Liver (tissue), 9 donors: ENCODE data around the gene RHBDD3. TPM values are rescaled to one million over a fixed set of nuclear protein-coding genes. Genes with fewer than 3 reads are reported as not detected.

Experiments used
- DNase-seq: peaks from one replicate; pipeline ENCODE4 v3.0.0-alpha.2; 2017; ENCODE audit warnings: low spot score
- H3K27ac ChIP-seq, 2 donors: one replicate each; pipeline ENCODE4 v1.7.0; 2013; ENCODE audit warnings: inconsistent platforms in 2 of 2, low read length in 2 of 2, control low read depth in 1 of 2, low read depth in 1 of 2, mild to moderate bottlenecking in 1 of 2
- H3K27me3 ChIP-seq, 4 donors: one replicate each; pipeline versions ENCODE4 v1.6.1 to v1.7.0; 2013; ENCODE audit warnings: low read length in 3 of 4, inconsistent platforms in 1 of 4, mild to moderate bottlenecking in 1 of 4, moderate library complexity in 1 of 4; ENCODE audit not compliant: control insufficient read depth in 4 of 4, insufficient read depth in 4 of 4
- H3K36me3 ChIP-seq, 4 donors: one replicate each; pipeline versions ENCODE4 v1.6.1 to v1.7.0; 2013; ENCODE audit warnings: low read length in 3 of 4, mild to moderate bottlenecking in 3 of 4, low read depth in 1 of 4, moderate library complexity in 1 of 4; ENCODE audit not compliant: control insufficient read depth in 4 of 4, insufficient read depth in 3 of 4
- H3K4me1 ChIP-seq, 4 donors: one replicate each; pipeline versions ENCODE4 v1.6.1 to v1.7.0; 2013; ENCODE audit warnings: low read length in 3 of 4, mild to moderate bottlenecking in 3 of 4, moderate library complexity in 1 of 4; ENCODE audit not compliant: control insufficient read depth in 4 of 4, insufficient read depth in 4 of 4
- H3K4me3 ChIP-seq, 3 donors: one replicate each; pipeline versions ENCODE4 v1.6.1 to v1.7.0; 2013; ENCODE audit warnings: low read length in 3 of 3, control low read depth in 1 of 3, low read depth in 1 of 3, mild to moderate bottlenecking in 1 of 3
- H3K9ac ChIP-seq, 2 donors: one replicate each; pipeline ENCODE4 v1.7.0; 2013; ENCODE audit warnings: low read length in 2 of 2, mild to moderate bottlenecking in 2 of 2, moderate library complexity in 2 of 2, control low read depth in 1 of 2, low read depth in 1 of 2
- H3K9me3 ChIP-seq, 4 donors: one replicate each; pipeline versions ENCODE4 v1.6.1 to v1.7.0; 2013; ENCODE audit warnings: low read length in 3 of 4; ENCODE audit not compliant: control insufficient read depth in 4 of 4
- ATF3 ChIP-seq: IDR thresholded peaks from 2 replicates; pipeline ENCODE4 v1.6.1; 2016; ENCODE audit warnings: antibody characterized with exemption
- CTCF ChIP-seq: fragments of 150-350 bp; IDR thresholded peaks from 2 replicates; pipeline ENCODE4 v1.5.1; 2017; ENCODE audit warnings: improper control_type of control experiment, low read depth, low read length; ENCODE audit not compliant: missing input control
- EGR1 ChIP-seq, 2 donors: IDR thresholded peaks; 2 replicates each; pipeline ENCODE4 v1.6.1; 2016 to 2018; ENCODE audit warnings: antibody characterized with exemption in 2 of 2, low read depth in 2 of 2
- FOXA1 ChIP-seq: IDR thresholded peaks from 2 replicates; pipeline ENCODE4 v1.6.1; 2016; ENCODE audit warnings: antibody characterized with exemption
- FOXA2 ChIP-seq: IDR thresholded peaks from 2 replicates; pipeline ENCODE4 v1.6.1; 2016; ENCODE audit warnings: antibody characterized with exemption
- GABPA ChIP-seq, 2 donors: IDR thresholded peaks in 1 of 2; conservative IDR thresholded peaks in 1 of 2; 2 replicates each; pipeline ENCODE4 v1.6.1; 2016; ENCODE audit warnings: antibody characterized with exemption in 2 of 2, mild to moderate bottlenecking in 1 of 2, moderate library complexity in 1 of 2
- HNF4A ChIP-seq, 2 donors: conservative IDR thresholded peaks; 2 replicates each; pipeline ENCODE4 v1.6.1; 2016; ENCODE audit warnings: antibody characterized with exemption in 2 of 2, mild to moderate bottlenecking in 2 of 2
- HNF4G ChIP-seq: IDR thresholded peaks from 2 replicates; pipeline ENCODE4 v1.6.1; 2016; ENCODE audit warnings: antibody characterized with exemption
- JUND ChIP-seq, 2 donors: IDR thresholded peaks; 2 replicates each; pipeline ENCODE4 v1.6.1; 2016; ENCODE audit warnings: antibody characterized with exemption in 2 of 2
- MAX ChIP-seq: IDR thresholded peaks from 2 replicates; pipeline ENCODE4 v1.6.1; 2016; ENCODE audit warnings: antibody characterized with exemption
- NR2F2 ChIP-seq: IDR thresholded peaks from 2 replicates; pipeline ENCODE4 v1.6.1; 2016; ENCODE audit warnings: antibody characterized with exemption
- RAD21 ChIP-seq, 2 donors: IDR thresholded peaks; 2 replicates each; pipeline ENCODE4 v1.6.1; 2016; ENCODE audit warnings: antibody characterized with exemption in 2 of 2, mild to moderate bottlenecking in 2 of 2
- REST ChIP-seq: IDR thresholded peaks from 2 replicates; pipeline ENCODE4 v1.6.1; 2016; ENCODE audit warnings: antibody characterized with exemption, mild to moderate bottlenecking
- RXRA ChIP-seq, 2 donors: IDR thresholded peaks; 2 replicates each; pipeline ENCODE4 v1.6.1; 2017 to 2018; ENCODE audit warnings: antibody characterized with exemption in 2 of 2, mild to moderate bottlenecking in 1 of 2
- SP1 ChIP-seq: IDR thresholded peaks from 2 replicates; pipeline ENCODE4 v1.6.1; 2018; ENCODE audit warnings: antibody characterized with exemption, mild to moderate bottlenecking
- TAF1 ChIP-seq: conservative IDR thresholded peaks from 2 replicates; pipeline ENCODE4 v1.6.1; 2016; ENCODE audit warnings: antibody characterized with exemption, mild to moderate bottlenecking
- YY1 ChIP-seq: IDR thresholded peaks from 2 replicates; pipeline ENCODE4 v1.6.1; 2016; ENCODE audit warnings: antibody characterized with exemption, mild to moderate bottlenecking
- ZBTB33 ChIP-seq: IDR thresholded peaks from 2 replicates; pipeline ENCODE4 v1.6.1; 2016; ENCODE audit warnings: antibody characterized with exemption
- WGBS: extraction: QIAGEN DNeasy Blood & Tissue Kit; methylation state at CpG from one replicate; pipeline ENCODE4 v1.1.7; 2013; 5-methylcytosine and 5-hydroxymethylcytosine counted together
- polyA plus RNA-seq, 2 donors: library from polyadenylated mRNA; stranded (reverse) in 1 of 2; unstranded in 1 of 2; fragments of 200-250 nt in 1 of 2; fragments of >200 nt in 1 of 2; fragmentation: Nextera tagmentation in 1 of 2; extraction: Ambion mirVana in 1 of 2; gene quantifications; one replicate each; pipeline versions ENCODE4 v1.2.1 to v1.2.3, GENCODE V29; 2013 to 2015
- total RNA-seq, 2 donors: library from RNA; depleted of rRNA; stranded (reverse); fragments of >200 nt; gene quantifications; one replicate each; pipeline ENCODE4 v1.2.3, GENCODE V29; 2014
- donor health status: healthy.
- donor health status: healthy.
- donor health status: healthy.
- donor health status: healthy.
- donor health status: healthy.

The RHBDD3 gene
- total and polyA plus RNA-seq, 4 donors: 14.3 to 26.5 (median 18.3) TPM

GRCh38 chr22:29292379-29292778, 24.6 kb upstream of the RHBDD3 start:
- Histone ChIP-seq H3K4me1 (no peaks in the 10 kb centered on the region), H3K9me3 (no peaks in the 10 kb centered on the region), H3K27me3 (no peaks in the 10 kb centered on the region), H3K27ac (no peak overlapping the region), H3K9ac (no peak overlapping the region), H3K36me3 (peaks cover 34 to 95% (median 88%) of the 10 kb centered on the region in 4 donors), H3K4me3 (no peak overlapping the region)
- no peak for TF ChIP-seq SP1
- no peak for TF ChIP-seq RAD21 (IDR thresholded peaks at IDR 0.05)
- TF ChIP-seq EGR1 (IDR thresholded peaks at IDR 0.05; ENCODE audit: low read depth in 2 of 2): no peak
- no peak for TF ChIP-seq FOXA2
- TF ChIP-seq ATF3: no peak
- no peak for TF ChIP-seq RXRA (IDR thresholded peaks at IDR 0.05)
- TF ChIP-seq TAF1: no peak
- no peak for TF ChIP-seq ZBTB33
- DNase-seq: no peak

- TF ChIP-seq JUND (IDR thresholded peaks at IDR 0.05) (no peak), FOXA1 (no peak), HNF4A (conservative IDR thresholded peaks at IDR 0.05) (no peak), REST (no peak), GABPA (IDR thresholded peaks at IDR 0.05 in 1 of 2, conservative IDR thresholded peaks at IDR 0.05 in 1 of 2) (no peak), ATF3 (no peak), TAF1 (no peak), NR2F2 (no peak), RXRA (IDR thresholded peaks at IDR 0.05) (no peak), YY1 (no peak), EGR1 (IDR thresholded peaks at IDR 0.05; ENCODE audit: low read depth in 2 of 2) (no peak), CTCF (no peak), FOXA2 (no peak), ZBTB33 (no peak), HNF4G (no peak), SP1 (no peak), RAD21 (IDR thresholded peaks at IDR 0.05) (no peak), MAX (no peak)
- no peak overlapping the region for H3K9ac ChIP-seq
- no peaks in the 10 kb centered on the region for H3K9me3 ChIP-seq
- no peak for DNase-seq
- no peaks in the 10 kb centered on the region for H3K27me3 ChIP-seq
- H3K4me1 ChIP-seq: no peaks in the 10 kb centered on the region
- no peak overlapping the region for H3K4me3 ChIP-seq
- peaks cover 31 to 92% (median 85%) of the 10 kb centered on the region in 4 donors for H3K36me3 ChIP-seq
- no peak overlapping the region for H3K27ac ChIP-seq
- 82% methylated on average over 7 of the region's 7 CpGs for WGBS
Measured at GRCh38 chr22:29291215-29291614, 23.4 kb upstream of the RHBDD3 start.
